ENCODE results near the gene DDR1.

DDR1 gene

DNA sequence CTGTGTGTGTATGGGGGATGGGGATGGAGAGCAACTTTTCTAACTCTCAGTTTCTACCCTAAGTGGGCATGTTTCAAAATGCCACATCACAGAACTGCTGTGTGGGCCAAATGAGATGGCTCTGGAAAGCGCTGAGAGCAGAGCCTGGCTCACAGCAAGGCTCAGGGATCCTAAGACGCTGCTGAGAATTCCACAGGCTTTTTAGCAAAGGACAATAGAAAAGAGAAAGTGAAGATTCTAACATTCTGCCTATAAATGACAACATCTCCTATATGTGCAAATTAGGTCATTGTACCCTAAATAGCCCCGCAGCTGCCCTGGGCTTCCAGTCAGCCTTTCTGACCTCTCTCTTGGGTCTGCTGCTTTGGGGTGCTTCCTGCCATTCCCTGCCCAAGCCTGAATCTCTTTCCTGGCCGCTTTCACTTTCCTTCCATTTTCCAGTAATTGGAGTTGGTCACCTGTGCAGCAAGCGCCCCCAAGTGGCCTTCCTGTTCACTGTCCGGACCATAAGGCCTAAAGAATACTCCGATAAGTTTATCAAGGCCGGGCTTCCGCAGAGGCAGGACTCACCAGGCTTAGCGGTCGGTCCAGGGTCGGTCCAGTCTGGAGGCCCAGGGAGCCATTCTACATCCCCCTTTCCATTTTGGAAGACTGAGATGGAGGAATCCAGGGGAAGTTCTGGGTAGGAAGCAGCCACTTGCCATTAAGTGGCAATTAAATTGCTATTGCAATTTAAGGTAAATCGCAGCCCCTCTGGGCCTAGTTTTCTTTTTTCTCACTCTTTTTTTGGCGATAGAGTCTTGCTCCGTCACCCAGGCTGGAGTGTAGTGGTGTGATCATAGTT, 6.7 kb upstream of the DDR1 start:
- no peak overlapping the region for H3K4me3 ChIP-seq (ENCODE audit: low read length)
- TF ChIP-seq, protein P1, sequence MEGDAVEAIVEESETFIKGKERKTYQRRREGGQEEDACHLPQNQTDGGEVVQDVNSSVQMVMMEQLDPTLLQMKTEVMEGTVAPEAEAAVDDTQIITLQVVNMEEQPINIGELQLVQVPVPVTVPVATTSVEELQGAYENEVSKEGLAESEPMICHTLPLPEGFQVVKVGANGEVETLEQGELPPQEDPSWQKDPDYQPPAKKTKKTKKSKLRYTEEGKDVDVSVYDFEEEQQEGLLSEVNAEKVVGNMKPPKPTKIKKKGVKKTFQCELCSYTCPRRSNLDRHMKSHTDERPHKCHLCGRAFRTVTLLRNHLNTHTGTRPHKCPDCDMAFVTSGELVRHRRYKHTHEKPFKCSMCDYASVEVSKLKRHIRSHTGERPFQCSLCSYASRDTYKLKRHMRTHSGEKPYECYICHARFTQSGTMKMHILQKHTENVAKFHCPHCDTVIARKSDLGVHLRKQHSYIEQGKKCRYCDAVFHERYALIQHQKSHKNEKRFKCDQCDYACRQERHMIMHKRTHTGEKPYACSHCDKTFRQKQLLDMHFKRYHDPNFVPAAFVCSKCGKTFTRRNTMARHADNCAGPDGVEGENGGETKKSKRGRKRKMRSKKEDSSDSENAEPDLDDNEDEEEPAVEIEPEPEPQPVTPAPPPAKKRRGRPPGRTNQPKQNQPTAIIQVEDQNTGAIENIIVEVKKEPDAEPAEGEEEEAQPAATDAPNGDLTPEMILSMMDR (IDR thresholded peaks at IDR 0.05; ENCODE audit: insufficient read depth, low read depth, low read length, missing control alignments): peak; percentile 91
- DNase-seq (ENCODE audit: low read depth): peak; percentile 90

DNA sequence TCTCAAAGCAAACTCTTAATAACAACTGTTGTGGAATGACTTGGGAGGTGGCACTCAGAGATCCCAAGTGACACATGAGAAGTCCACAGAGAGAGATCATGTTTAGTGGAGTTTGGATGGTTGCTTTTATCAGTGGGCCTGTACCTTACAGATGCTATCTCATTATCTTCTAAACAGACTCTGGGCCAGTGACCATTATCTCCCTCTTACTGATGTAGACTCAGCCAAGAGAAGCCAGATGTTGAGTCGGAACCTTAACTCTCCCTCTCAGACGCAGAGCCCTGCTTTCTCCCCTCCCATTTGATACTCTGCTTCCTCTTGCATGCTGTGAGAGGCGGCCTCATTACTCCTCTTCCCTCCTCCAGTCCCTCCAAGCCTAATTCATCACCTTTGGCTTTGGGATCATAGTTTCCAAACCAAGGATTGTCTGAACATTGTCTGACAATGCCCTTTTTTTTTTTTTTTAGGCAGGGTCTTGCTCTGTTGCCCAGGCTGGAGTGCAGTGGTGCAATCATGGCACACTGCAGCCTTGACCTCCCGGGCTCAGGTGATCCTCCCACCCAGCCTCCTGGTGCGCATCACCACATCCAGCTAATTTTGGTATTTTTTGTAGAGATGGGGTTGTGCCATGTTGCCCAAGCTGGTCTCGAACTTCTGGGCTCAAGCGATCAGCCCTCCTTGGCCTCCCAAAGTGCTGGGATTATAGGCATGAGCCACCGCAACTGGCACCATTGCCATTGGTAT, 4.5 kb upstream of the DDR1 start:
- no peak overlapping the region for H3K4me3 ChIP-seq (ENCODE audit: low read length)
- TF ChIP-seq, protein P1 (IDR thresholded peaks at IDR 0.05; ENCODE audit: insufficient read depth, low read depth, low read length, missing control alignments): no peak
- no peak for DNase-seq (ENCODE audit: low read depth)

DNA sequence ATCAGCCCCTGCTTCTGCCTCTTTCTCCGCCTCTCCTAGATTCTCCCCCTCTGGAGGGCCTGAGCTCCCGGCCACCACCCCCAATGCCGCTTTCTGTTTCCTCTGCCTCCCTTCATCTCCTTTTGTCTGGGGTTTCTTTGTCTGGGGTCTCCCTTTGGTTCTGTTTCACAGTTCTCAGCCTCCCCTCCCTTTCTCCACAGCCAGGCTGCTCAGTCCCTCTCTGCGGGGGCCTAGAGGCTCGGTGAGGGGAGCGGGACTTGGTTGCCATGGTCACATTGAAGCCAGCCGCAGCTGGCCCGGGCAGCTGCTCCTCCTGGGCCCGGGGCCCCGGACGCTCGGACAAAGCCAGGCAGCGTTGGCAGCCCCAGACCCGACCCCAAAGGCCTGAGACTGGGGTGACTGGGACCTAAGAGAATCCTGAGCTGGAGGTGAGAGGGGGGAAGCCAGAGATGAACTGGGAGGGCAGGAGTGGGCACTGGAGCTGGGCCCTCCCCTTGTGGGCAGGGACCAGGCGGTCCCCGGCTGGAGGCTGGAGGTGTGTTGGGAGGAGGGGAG, 3.5 kb upstream of the DDR1 start:
- no peak overlapping the region for H3K4me3 ChIP-seq (ENCODE audit: low read length)
- DNase-seq (ENCODE audit: low read depth): no peak
- TF ChIP-seq, protein P1 (IDR thresholded peaks at IDR 0.05; ENCODE audit: insufficient read depth, low read depth, low read length, missing control alignments): no peak

DNA sequence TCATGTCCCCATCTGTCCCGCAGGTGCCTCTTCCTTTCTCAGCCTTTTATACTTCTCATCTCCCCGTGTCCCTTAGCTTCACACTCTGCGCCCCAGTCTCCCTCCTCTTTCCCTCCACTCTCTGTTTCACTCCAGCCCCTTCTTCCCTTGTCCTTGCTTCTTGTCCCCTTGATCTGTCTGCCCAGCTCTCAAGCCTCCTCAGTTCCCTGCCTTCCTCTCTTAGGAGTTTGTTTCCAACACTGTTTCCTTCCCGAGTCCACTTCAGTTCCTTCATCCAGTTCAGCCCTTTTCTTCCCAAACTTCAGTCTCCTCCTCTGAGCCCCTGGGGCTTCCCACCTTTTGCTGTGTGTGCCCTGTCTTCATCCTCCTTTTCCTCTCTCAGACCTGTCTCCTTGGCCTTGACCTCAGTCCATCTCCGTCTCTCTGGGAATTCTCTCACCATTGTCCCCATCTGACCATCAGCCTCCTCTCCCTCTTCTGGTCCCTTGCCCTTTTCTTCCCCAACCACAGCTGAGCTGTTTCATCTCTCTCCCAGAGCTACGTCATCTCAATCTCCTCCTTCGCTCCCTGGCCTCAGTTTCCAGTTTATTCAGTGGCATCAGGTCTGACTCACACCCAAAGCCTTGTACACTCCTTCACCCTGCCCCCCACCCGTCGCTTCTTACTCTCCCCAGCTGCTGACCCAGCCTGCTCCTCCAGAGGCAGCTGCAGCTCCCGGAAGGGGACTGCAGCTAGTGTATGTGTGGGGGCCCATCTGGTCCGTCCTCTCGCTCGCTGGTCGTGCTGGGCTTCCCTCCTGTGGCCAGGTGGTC, 2.7 kb upstream of the DDR1 start:
- H3K4me3 ChIP-seq (ENCODE audit: low read length): no peak overlapping the region
- DNase-seq (ENCODE audit: low read depth): peak; percentile 66
- TF ChIP-seq, protein P1 (IDR thresholded peaks at IDR 0.05; ENCODE audit: insufficient read depth, low read depth, low read length, missing control alignments): no peak

DNA sequence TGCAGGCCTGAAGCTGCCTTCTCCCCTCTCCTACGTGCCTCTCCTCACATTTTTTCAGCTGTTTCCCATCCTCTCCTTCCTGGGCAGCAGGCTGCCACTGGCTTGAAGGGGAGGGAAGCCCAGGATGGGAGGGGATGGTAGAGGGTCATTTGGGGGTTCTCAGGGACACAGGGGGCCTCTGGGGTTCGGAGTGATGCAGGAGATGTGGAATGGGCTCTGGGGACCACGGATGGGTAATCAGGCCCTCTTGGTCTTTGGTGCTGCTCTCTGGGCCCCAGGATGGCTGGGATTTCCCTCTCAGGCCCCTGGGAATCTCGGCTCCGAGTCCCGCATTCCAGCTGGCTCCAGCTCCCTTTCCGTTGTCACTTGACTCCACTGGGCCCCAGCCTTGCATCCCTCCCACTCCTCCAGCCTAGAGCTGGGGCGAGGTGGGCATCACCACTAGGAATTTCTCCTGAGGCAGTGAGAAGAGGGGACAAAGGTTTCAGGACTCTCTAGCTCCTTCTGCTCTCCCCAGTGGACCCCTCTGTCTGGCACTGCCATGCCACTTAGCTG, 2.0 kb upstream of the DDR1 start:
- peak overlapping the region; percentile 16 for H3K4me3 ChIP-seq (ENCODE audit: low read length)
- TF ChIP-seq, protein P1 (IDR thresholded peaks at IDR 0.05; ENCODE audit: insufficient read depth, low read depth, low read length, missing control alignments): no peak
- DNase-seq (ENCODE audit: low read depth): no peak

All from epithelial cell of esophagus (primary cell).